HG03457 (cell line): Measurements from ENCODE around the gene LTN1.

ENCODE experiments used
- ATAC-seq: cut with Tn5 transposase; IDR thresholded peaks from one replicate; pipeline ENCODE4 v1.9.1; 2021; ENCODE audit warnings: moderate number of reproducible peaks; ENCODE audit not compliant: unreplicated experiment

Gene LTN1

GRCh38 chr21:28884976-28885852 lies 107.5 kb downstream of the LTN1 start:
- peak; percentile 93 for ATAC-seq

DNA sequence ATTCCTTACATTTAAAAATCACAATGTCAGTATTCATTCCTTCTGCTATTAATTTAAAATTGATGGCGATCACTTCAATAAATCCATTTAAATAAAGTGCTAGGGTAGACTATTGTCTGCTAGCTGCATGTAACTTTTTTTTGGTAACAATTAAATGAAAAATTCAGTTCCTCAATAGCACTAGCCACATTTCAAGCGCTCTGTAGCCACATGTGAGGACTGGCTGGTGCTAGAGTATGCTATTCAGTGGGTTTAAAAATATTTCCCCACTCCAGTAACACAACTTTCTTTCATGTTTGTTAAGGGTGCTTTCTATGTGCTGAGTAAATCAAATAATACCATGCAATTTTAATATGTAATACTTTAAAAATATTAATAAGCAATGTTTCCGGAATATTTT lies 108.2 kb downstream of the LTN1 start:
- ATAC-seq, result no peak

DNA sequence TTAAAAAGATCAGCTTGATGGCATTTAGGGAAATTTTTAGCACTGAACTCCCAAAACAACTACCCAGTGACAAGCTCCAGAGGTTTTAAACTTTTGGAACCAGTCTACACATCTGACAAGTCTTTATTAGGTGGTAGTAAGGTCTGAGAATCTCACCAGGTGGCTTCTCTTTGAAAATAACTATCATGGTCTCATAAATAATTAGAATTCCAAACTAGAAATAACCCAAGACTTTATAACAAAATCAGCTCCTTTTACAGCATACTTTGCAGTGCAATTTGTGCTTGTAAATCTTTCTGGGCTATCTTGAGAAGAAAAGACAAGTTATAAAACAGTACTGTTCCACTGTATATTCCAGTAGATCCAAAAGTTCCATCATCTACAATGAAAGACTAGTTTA lies 108.7 kb downstream of the LTN1 start:
- no peak for ATAC-seq

DNA sequence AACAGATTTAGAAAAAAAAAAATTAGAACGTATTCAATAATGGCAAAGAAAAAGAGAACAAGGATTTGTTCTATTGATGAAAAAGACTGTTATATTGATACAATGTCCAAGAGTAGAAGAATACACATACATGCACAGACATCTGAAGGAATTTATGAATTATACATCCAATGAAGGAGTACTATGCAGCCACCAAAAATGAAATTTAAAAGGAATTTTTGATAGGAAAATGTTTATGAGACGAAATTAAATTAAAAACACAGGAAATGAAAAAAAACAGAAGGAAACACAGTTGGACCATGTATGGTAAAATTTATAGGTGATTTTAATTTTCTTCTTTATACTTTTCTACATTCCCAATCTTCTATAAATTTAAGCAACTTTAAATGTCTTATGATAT lies 110.3 kb downstream of the LTN1 start:
- no peak for ATAC-seq
